GM21825 (cell line): ENCODE results near the gene KPNA6.
"Not testable (repeated sequence)": the region's sequence is repeated elsewhere in the genome, so short reads cannot be mapped to it uniquely, and the experiment has no call there.

Experiments used
- ATAC-seq: cut with Tn5 transposase; IDR thresholded peaks from one replicate; pipeline ENCODE4 v1.9.1; 2021; ENCODE audit warnings: mild to moderate bottlenecking, moderate library complexity; ENCODE audit not compliant: unreplicated experiment

Gene KPNA6

DNA sequence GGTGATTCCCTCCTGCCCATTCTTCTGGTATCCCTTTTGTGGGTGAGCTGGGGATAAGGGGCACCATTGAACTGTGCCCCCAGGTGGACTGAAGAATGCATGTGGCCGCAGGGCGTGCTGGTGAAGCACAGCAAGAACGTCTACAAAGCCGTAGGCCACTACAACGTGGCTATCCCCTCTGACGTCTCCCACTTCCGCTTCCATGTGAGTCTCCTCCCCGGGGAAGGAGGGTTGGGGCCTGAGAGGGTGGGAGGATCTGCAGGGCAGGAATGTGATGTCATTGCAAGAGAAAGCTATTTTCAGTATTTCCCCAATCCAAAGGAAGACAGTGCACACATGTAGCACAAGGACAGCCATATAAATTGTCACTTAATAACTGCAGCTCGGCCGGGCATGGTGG is 7.5 kb upstream of the KPNA6 start:
- no peak for ATAC-seq

DNA sequence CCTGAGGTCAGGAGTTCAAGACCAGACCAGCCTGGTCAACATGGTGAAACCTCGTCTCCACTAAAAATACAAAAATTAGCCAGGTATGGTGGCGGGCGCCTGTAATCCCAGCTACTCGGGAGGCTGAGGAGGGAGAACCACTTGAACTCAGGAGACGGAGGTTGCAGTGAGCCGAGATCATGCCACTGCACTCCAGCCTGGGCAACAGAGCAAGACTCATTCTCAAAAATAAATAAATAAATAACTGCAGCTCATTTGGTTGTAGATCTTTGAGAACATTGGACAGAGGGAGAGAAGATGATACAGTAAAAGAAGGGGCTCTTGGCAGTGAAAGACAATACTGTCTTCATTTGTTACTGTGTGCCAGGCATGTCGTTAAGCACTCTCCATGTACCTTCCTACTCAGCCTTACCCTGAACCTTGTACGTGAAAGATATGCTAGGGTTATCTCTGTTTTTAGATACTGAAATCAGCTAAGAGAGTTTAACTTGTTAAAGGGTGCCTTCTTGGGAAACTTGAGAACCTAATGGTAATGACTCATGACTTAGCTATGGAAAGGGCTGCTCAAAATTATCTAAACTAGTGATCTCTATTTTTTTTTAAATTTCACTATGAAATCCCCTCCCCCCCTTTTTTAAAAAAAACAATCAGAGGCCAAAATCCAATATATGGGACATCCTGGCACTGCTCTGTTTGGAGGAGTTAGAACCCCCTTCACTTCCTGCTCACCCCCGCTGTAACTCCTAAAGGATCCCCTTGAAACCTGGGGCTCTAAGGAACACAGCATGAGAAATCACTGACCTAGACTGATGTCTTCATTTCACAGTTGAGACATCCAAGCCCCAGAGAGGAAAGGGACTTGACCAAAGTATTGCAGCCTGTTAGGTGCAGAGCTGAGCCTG is 6.8 kb upstream of the KPNA6 start:
- ATAC-seq, result no peak

GRCh38 chr1:32104127-32104526 is 3.7 kb upstream of the KPNA6 start:
- no peak for ATAC-seq

- ATAC-seq, result no peak
Observed at GRCh38 chr1:32105338-32105737, 2.5 kb upstream of the KPNA6 start.

GRCh38 chr1:32106663-32107275 is 1.1 kb upstream of the KPNA6 start:
- ATAC-seq, result no peak

DNA sequence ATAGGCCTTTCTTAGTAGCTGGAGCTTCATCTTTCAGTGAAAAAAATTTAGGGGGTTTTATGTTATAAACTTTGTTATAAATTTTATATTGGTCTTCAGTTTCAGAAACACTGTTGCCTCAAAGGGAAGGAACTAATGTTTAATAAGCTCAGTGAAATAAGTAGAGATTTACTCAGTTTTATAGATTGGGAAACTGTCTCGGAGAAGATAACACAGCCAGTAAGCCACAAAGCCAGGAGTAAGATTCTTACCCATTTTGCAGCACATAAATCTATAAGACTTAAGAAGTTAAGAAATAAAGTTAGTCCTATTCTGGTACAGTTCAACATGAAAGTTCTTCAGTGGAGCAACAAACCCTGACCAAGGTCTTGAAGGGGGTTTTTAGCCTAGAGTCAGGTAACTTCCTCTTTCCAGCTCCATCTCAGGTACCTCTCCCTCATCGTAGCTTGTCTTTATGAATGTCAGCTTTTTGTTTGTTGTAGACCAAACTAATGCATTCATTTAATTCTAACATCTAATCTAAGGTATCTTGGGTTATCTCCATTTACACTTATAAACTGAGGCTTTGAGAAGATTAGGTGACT is 3.3 kb downstream of the KPNA6 start:
- ATAC-seq, result no peak

- no peak for ATAC-seq
Observed at GRCh38 chr1:32111789-32112188, 3.9 kb downstream of the KPNA6 start.

GRCh38 chr1:32112806-32113375 is 5.0 kb downstream of the KPNA6 start:
- no peak for ATAC-seq

GRCh38 chr1:32113436-32113835 is 5.6 kb downstream of the KPNA6 start:
- ATAC-seq, result not testable (repeated sequence)

- no peak for ATAC-seq
Observed at GRCh38 chr1:32114420-32114819, 6.6 kb downstream of the KPNA6 start.

GRCh38 chr1:32115496-32115895 is 7.6 kb downstream of the KPNA6 start:
- no peak for ATAC-seq

DNA sequence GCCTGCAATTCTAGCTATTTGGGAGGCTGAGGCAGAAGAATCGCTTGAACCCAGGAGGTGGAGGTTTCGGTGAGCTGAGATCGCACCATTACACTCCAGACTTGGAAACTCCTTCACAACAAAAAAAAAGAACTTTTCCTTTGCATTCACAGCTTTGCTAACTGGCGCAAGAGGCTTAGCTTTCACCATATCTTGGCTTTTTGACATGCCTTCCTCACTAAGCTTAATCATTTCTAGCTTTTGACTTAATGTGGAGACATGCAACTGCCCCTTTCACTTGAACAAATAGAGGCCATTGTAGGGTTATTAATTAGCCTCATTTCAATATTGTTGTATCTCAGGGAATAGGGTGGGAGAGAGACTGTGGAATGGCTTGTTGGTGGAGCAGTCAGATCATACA is 8.7 kb downstream of the KPNA6 start:
- ATAC-seq, result no peak

- no peak for ATAC-seq
Observed at GRCh38 chr1:32122151-32122550, 14.3 kb downstream of the KPNA6 start.

DNA sequence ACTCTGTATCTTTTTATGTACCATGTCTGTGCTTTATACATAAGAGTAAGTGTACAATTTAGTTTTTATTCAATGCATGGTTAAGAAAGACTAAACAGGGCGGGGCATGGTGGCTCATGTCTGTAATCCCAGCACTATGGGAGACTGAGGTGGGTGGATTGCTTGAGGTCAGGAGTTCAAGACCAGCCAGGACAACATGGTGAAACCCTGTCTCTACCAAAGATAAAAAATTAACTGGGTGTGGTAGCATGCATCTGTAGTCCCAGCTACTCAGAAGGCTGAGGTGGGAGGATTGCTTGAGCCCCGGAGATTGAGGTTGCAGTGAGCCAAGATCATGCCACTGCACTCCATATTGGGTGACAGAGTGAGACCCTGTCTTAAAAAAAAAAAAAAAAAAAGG is 15.5 kb downstream of the KPNA6 start:
- not testable (repeated sequence) for ATAC-seq

DNA sequence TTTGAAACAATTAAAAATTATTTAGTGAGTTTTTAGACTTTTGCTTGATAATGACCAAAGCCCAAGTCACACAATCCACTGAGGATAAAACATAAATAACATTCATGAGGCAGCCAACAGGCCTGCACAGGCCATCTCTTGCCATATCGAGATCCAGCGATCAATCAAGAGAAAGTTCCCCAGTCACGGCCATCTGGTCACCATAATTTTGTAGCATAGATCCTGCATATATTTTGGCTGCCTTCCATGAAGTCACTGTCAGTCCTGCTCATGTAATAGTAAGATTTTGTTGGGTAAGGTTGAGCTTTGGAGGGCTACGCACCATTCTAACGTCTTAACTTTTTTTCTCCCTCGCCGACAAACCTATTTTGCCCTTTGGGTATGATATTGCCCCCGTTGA is 17.5 kb downstream of the KPNA6 start:
- ATAC-seq, result no peak

GRCh38 chr1:32126770-32127169 is 18.9 kb downstream of the KPNA6 start:
- ATAC-seq, result no peak

DNA sequence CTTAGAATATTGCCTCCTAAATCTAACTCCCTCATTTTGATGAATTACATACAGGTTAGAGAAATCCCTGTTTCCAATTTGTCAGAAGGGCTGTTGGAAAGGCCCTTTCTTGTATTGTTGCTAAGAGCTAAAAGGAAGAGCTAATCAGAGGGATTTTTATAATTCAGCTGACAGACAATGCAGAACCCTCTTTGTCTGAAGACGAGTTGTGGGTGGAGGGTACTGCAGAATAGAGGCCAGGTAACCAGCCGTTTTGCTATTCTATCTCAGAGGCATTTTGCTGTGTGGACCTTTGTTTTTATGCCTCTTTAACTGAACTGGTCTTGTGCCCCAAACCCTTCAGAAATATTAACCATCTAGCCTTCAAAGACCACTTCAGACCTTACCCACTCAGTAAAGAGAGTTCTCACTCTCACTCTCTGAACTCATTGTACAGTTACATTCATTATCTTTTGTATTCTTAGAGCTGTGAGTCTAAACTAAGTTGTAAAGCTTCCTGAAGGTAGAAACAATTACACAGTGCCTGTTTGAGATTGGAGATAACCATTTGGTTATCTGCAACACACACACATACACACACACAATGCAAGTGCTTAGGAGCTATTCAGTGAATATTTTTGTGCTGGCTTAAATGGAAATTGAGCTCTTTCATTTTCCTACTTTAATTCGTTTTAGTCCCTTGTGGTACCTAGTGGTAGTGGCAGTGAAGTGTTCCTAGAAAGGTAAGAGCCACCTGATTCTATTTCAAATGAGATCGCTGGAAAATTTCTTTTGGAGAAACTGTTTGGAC is 19.7 kb downstream of the KPNA6 start:
- ATAC-seq, result no peak

GRCh38 chr1:32128479-32128878 is 20.6 kb downstream of the KPNA6 start:
- no peak for ATAC-seq

- ATAC-seq, result no peak
Observed at GRCh38 chr1:32128964-32129363, 21.1 kb downstream of the KPNA6 start.

DNA sequence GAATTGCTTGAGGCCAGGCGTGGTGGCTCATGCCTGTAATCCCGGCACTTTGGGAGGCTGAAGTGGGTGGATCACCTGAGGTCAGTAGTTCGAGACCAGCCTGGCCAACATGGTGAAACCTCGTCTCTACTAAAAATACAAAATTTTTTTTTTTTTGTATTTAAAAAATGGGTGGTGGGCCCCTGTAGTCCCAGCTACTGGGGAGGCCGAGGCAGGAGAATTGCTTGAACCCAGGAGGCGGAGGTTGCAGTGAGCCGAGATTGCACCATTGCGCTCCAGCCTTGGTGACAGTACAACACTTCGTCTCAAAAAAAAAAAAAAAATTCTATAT is 26.1 kb downstream of the KPNA6 start:
- not testable (repeated sequence) for ATAC-seq

DNA sequence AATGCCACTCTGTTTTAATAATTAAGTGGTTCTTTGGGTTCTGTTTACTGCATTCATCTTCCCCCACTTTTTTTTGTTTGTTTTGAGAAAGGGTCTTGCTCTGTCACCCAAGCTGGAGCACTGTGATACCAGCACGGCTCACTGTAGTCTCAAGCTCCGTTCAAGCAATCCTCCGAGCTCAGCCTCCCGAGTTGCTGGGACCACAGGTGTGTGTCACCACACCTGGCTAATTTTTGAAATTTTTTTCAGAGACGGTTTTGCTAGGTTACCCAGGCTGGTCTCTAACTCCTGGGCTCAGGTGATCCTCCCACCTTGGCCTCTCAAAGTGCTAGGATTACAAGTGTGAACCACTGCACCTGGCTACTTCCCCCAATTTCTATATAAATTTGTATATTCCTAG is 29.3 kb downstream of the KPNA6 start:
- no peak for ATAC-seq
